B cell (primary cell): ENCODE data around the gene COL9A3. TPM values are rescaled to one million over a fixed set of nuclear protein-coding genes. Genes with fewer than 3 reads are reported as not detected.

Experiments used
- ATAC-seq: fragments of 200-7000 bp; cut with Tn5 transposase; one replicate; pipeline ENCODE4 v1.10.0; 2021; ENCODE audit warnings: low read depth, mild to moderate bottlenecking, moderate number of reproducible peaks, moderate library complexity
- CTCF ChIA-PET: fragments of 350-600 bp; sonication (Branson Sonifier 250); formaldehyde crosslinking; loops from one replicate; lab custom pipeline; 2021; ENCODE audit warnings: antibody characterized with exemption, inconsistent platforms; lab: Charles Lee
- POLR2A ChIA-PET: fragments of 350-600 bp; sonication (Branson Sonifier 250); formaldehyde crosslinking; loops from one replicate; lab custom pipeline; 2021; ENCODE audit warnings: antibody characterized with exemption; lab: Charles Lee
- DNase-seq: peaks from one replicate; pipeline ENCODE4 v3.0.0; 2013
- H2AFZ ChIP-seq: 2 replicates; pipeline ENCODE4 v1.6.1; 2012; ENCODE audit warnings: mild to moderate bottlenecking, low read depth, low read length; ENCODE audit not compliant: insufficient read depth, poor library complexity, severe bottlenecking
- H3K27ac ChIP-seq, 2 donors: 1 replicate in 1 of 2; 2 replicates in 1 of 2; pipeline ENCODE4 v1.5.1; 2012 to 2013; ENCODE audit warnings: low read length in 2 of 2, mild to moderate bottlenecking in 2 of 2, moderate library complexity in 1 of 2
- H3K27me3 ChIP-seq, 4 experiments: fragments of 200-600 bp in 1 of 4; sonication (generic) in 1 of 4; replicated peaks in 1 of 4; 1 replicate in 2 of 4; 2 replicates in 2 of 4; pipeline versions ENCODE4 v1.6.1 to v1.7.0; 2013 to 2016; ENCODE audit warnings: low read length in 3 of 4, mild to moderate bottlenecking in 2 of 4, mixed read lengths in 1 of 4, moderate library complexity in 1 of 4; ENCODE audit not compliant: insufficient read depth in 4 of 4, control insufficient read depth in 3 of 4; ENCODE audit errors: control extremely low read depth in 1 of 4
- H3K36me3 ChIP-seq, 2 experiments: replicated peaks in 1 of 2; 1 replicate in 1 of 2; 2 replicates in 1 of 2; pipeline versions ENCODE4 v1.6.1 to v1.7.1; 2013; ENCODE audit warnings: low read length in 1 of 2; ENCODE audit not compliant: insufficient read depth in 2 of 2, control insufficient read depth in 1 of 2; ENCODE audit errors: control extremely low read depth in 1 of 2, extremely low read depth in 1 of 2
- H3K4me1 ChIP-seq, 2 donors: fragments of 200-600 bp in 1 of 2; sonication (generic) in 1 of 2; 1 replicate in 1 of 2; 2 replicates in 1 of 2; pipeline versions ENCODE4 v1.5.1 to v1.6.1; 2013 to 2017; ENCODE audit warnings: low read length in 2 of 2; ENCODE audit not compliant: control insufficient read depth in 2 of 2, insufficient read depth in 2 of 2
- H3K4me2 ChIP-seq: replicated peaks from 2 replicates; pipeline ENCODE3; 2012; ENCODE audit warnings: mild to moderate bottlenecking, low read depth, low read length; ENCODE audit not compliant: poor library complexity, severe bottlenecking
- H3K4me3 ChIP-seq, 5 experiments: fragments of 200-600 bp in 1 of 5; sonication (generic) in 1 of 5; 1 replicate in 3 of 5; 2 replicates in 2 of 5; pipeline versions ENCODE4 v1.5.1 to v1.7.0; 2011 to 2016; ENCODE audit warnings: low read length in 4 of 5, mild to moderate bottlenecking in 4 of 5, low read depth in 2 of 5, control low read depth in 1 of 5, moderate library complexity in 1 of 5; ENCODE audit not compliant: insufficient read depth in 1 of 5; ENCODE audit errors: control extremely low read depth in 1 of 5, extremely low read depth in 1 of 5
- H3K79me2 ChIP-seq: fragments of 200-600 bp; sonication (generic); one replicate; pipeline ENCODE4 v1.6.0; 2016; ENCODE audit warnings: low read length; ENCODE audit not compliant: control insufficient read depth, insufficient read depth
- H3K9ac ChIP-seq: fragments of 200-600 bp; sonication (generic); 2 replicates; pipeline ENCODE4 v1.6.1; 2017; ENCODE audit warnings: mild to moderate bottlenecking, low read length, moderate library complexity
- H3K9me3 ChIP-seq, 3 donors: one replicate each; pipeline versions ENCODE4 v1.6.1 to v1.7.1; 2013; ENCODE audit warnings: low read length in 2 of 3; ENCODE audit not compliant: control insufficient read depth in 2 of 3, insufficient read depth in 1 of 3; ENCODE audit errors: control extremely low read depth in 1 of 3
- H4K20me1 ChIP-seq: 2 replicates; pipeline ENCODE4 v1.6.0; 2012; ENCODE audit warnings: mild to moderate bottlenecking, low read length; ENCODE audit not compliant: insufficient read depth, control insufficient read depth, poor library complexity, severe bottlenecking
- H3K27ac Mint-ChIP-seq: one replicate; pipeline ENCODE4 v1.8.0; 2021; ENCODE audit warnings: mixed read lengths
- H3K27me3 Mint-ChIP-seq: one replicate; pipeline ENCODE4 v1.8.0; 2021; ENCODE audit warnings: mixed read lengths
- H3K4me1 Mint-ChIP-seq: one replicate; pipeline ENCODE4 v1.8.0; 2021; ENCODE audit warnings: mixed read lengths
- H3K4me3 Mint-ChIP-seq: one replicate; pipeline ENCODE4 v1.8.0; 2021; ENCODE audit warnings: mixed read lengths
- H3K9me3 Mint-ChIP-seq: one replicate; pipeline ENCODE4 v1.8.0; 2022; ENCODE audit warnings: mixed read lengths; ENCODE audit not compliant: insufficient read depth
- EZH2 ChIP-seq: IDR thresholded peaks from 2 replicates; pipeline ENCODE4 v1.6.1; 2012; ENCODE audit warnings: borderline replicate concordance, low read depth, mild to moderate bottlenecking, moderate library complexity, low read length; ENCODE audit not compliant: insufficient read depth, poor library complexity, severe bottlenecking
- WGBS: methylation state at CpG from one replicate; pipeline ENCODE4 v1.1.5; 2013; ENCODE audit warnings: missing lambda C conversion rate; ENCODE audit not compliant: insufficient coverage; 5-methylcytosine and 5-hydroxymethylcytosine counted together
- intact Hi-C: fragments of 100-400 bp; cut with micrococcal nuclease; formaldehyde crosslinking; loops from one replicate; pipeline ENCODE4 v1.10.0; 2022
- polyA plus RNA-seq: library from polyadenylated mRNA; depleted of rRNA; stranded (reverse); fragments of >200 nt; gene quantifications from 2 replicates; pipeline ENCODE4 v1.2.3, GENCODE V29; 2012
- total RNA-seq, 2 donors: library from RNA; stranded (reverse); fragments of 120-200 nt in 1 of 2; gene quantifications; 1 replicate in 1 of 2; 2 replicates in 1 of 2; pipeline versions ENCODE4 v1.2.3 to v1.2.4, GENCODE V29; 2013 to 2022
- TF ChIP-seq, protein P1 (sequence below): fragments of 200-600 bp; IDR thresholded peaks from one replicate; pipeline ENCODE4 v1.8.0; 2022; ENCODE audit warnings: antibody characterized with exemption, mild to moderate bottlenecking

The COL9A3 gene
- total and polyA plus RNA-seq, 2 donors (not counting 1 experiment from before 2014, with no cell fraction given): 10.7 to 96.3 TPM

GRCh38 chr20:62872184-62872847 is 55.5 kb downstream of the COL9A3 start:
- no peaks in the 10 kb centered on the region for H3K36me3 ChIP-seq
- H4K20me1 ChIP-seq: no peaks in the 10 kb centered on the region
- intact Hi-C loops: no loop called here
- H3K4me1 Mint-ChIP-seq: peaks cover 9% of the 10 kb centered on the region
- DNase-seq (no peak), ATAC-seq (no peak)
- no peak overlapping the region for H3K4me2 ChIP-seq
- no peak for TF ChIP-seq EZH2
- TF ChIP-seq, protein P1, sequence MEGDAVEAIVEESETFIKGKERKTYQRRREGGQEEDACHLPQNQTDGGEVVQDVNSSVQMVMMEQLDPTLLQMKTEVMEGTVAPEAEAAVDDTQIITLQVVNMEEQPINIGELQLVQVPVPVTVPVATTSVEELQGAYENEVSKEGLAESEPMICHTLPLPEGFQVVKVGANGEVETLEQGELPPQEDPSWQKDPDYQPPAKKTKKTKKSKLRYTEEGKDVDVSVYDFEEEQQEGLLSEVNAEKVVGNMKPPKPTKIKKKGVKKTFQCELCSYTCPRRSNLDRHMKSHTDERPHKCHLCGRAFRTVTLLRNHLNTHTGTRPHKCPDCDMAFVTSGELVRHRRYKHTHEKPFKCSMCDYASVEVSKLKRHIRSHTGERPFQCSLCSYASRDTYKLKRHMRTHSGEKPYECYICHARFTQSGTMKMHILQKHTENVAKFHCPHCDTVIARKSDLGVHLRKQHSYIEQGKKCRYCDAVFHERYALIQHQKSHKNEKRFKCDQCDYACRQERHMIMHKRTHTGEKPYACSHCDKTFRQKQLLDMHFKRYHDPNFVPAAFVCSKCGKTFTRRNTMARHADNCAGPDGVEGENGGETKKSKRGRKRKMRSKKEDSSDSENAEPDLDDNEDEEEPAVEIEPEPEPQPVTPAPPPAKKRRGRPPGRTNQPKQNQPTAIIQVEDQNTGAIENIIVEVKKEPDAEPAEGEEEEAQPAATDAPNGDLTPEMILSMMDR: no peak
- no peak overlapping the region for H2AFZ ChIP-seq
- H3K27ac Mint-ChIP-seq: no peak overlapping the region
- H3K4me1 ChIP-seq: peaks cover 0 to 5% of the 10 kb centered on the region in 2 donors
- no peak overlapping the region for H3K4me3 ChIP-seq
- H3K27me3 Mint-ChIP-seq: peaks cover 7% of the 10 kb centered on the region
- POLR2A ChIA-PET: no interaction called here
- H3K79me2 ChIP-seq: no peaks in the 10 kb centered on the region
- 93% methylated on average over 12 of the region's 18 CpGs for WGBS
- no peaks in the 10 kb centered on the region for H3K9me3 Mint-ChIP-seq
- no peak overlapping the region for H3K9ac ChIP-seq
- CTCF ChIA-PET: interaction anchor here (1.2 to 1.5 kb wide), 3 partner anchors 11 to 137 kb away, joined by 3 to 6 read pairs (median 3); partner anchors contain the start of gene TCFL5
- peaks cover 0 to 8% (median 1%) of the 10 kb centered on the region in 4 experiments for H3K27me3 ChIP-seq
- no peaks in the 10 kb centered on the region for H3K9me3 ChIP-seq
- no peak overlapping the region for H3K27ac ChIP-seq
- no peak overlapping the region for H3K4me3 Mint-ChIP-seq

DNA sequence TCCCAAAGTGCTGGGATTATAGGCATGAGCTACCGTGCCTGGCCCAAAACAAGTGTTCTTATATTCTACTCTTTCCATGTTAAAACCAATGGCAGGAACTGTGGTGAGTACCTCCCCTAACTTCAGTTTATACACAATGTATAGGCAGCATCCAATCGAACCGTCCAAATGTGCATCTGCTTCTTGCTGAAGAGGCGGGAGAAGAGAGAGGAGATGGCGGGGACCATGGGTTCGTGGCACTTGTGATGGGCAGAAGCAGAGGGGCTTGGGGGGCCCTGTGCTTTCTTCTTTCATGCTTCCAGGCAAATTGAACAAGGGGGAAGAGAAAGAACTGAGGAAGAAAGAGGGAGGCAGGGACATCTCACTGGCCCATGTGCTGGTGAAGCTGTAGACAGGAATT is 56.0 kb downstream of the COL9A3 start:
- Histone ChIP-seq H2AFZ (no peak overlapping the region), H3K9me3 (no peaks in the 10 kb centered on the region), H3K4me2 (no peak overlapping the region), H3K36me3 (no peaks in the 10 kb centered on the region), H3K79me2 (no peaks in the 10 kb centered on the region), H3K4me3 (no peak overlapping the region), H3K9ac (no peak overlapping the region), H3K27ac (no peak overlapping the region), H3K27me3 (peaks cover 0 to 8% (median 1%) of the 10 kb centered on the region in 4 experiments), H4K20me1 (no peaks in the 10 kb centered on the region), H3K4me1 (peaks cover 0 to 5% of the 10 kb centered on the region in 2 donors)
- peaks cover 7% of the 10 kb centered on the region for H3K27me3 Mint-ChIP-seq
- no peaks in the 10 kb centered on the region for H3K9me3 Mint-ChIP-seq
- CTCF ChIA-PET: interaction anchor here (1.2 to 1.5 kb wide), 3 partner anchors 11 to 136 kb away, joined by 3 to 6 read pairs (median 3); partner anchors contain the start of gene TCFL5
- no peak for ATAC-seq
- no peak for DNase-seq
- no peak overlapping the region for H3K4me3 Mint-ChIP-seq
- intact Hi-C loops: no loop called here
- POLR2A ChIA-PET: no interaction called here
- peaks cover 9% of the 10 kb centered on the region for H3K4me1 Mint-ChIP-seq
- no peak overlapping the region for H3K27ac Mint-ChIP-seq
- WGBS: 90% methylated on average over 6 of the region's 6 CpGs
- TF ChIP-seq, protein P1: no peak
- no peak for TF ChIP-seq EZH2
